SK-N-MC (cell line): ENCODE results near the gene ETV5.

Experiments
- EZH2 ChIP-seq: fragments of 200-600 bp; sonication (generic); IDR thresholded peaks from one replicate; pipeline ENCODE4 v1.6.1; 2017; ENCODE audit warnings: antibody characterized with exemption
- FOXP2 ChIP-seq: optimal IDR thresholded peaks from 2 replicates; pipeline ENCODE3; 2011; ENCODE audit warnings: mild to moderate bottlenecking, moderate library complexity; ENCODE audit not compliant: insufficient read depth; ENCODE audit errors: extremely low read length, control extremely low read depth
- POLR2AphosphoS5 ChIP-seq: IDR thresholded peaks from 2 replicates; pipeline ENCODE4 v1.6.1; 2012; ENCODE audit warnings: mild to moderate bottlenecking, low read depth, low read length, borderline replicate concordance

DNA sequence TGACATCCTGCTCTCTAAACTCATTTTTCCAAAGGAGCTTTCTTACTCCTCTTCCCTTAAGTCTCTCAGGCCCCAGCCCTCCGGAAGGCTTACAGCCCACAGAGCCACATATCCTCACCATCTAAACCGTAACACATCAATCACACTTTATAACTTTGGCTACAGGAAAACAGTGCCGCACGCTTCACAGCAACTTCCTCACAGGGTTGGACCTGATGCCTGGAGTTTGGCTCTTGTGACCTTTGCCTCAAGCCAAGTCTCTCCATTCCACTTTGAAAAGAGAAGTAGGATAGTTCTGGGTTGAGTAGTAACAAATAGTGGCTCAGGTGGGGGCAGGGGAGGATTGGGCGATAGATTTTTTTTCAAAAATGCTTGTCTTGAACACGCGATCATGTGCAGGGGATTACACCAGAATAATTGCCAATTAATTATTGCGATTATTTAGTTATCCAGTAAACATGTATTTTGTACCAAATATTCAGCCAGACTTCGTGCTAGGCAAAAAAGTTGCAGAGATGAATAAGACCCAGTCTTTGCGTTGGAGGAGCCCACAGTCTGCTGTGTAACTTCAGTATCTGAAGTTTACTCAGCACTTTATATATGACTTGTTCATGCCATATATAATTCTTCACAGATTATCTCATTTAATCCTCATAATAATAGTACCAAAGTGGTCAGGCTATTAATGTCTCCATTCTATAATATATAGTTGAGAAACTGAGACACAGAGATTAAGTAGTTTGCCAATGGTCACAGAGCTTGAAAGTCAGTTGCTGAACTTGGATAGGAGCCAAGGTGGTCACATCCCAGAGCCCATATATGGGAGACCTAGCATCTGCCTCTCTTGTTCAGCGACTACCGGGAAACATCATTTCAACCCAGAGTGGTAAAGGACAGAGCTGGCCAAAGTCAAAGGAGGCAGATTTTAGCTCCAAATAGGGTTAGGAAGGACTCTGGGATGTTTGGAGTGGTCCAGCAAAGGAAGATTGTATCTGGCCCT, 2.4 kb upstream of the ETV5 start:
- no peak for TF ChIP-seq POLR2AphosphoS5
- no peak for TF ChIP-seq EZH2
- no peak for TF ChIP-seq FOXP2
